ENCODE measurements around the gene PCYT2. TPM values are rescaled to one million over a fixed set of nuclear protein-coding genes. Genes with fewer than 3 reads are reported as not detected.
A peak's percentile ranks its signal among the peaks of the same experiment; 100 is the strongest.

PCYT2 gene
- total RNA-seq, 6 experiments from 2014 or later, result 63.5 to 103 (median 89.3) TPM

- DNase-seq (no peak), ATAC-seq (no peak)
- H3K36me3 ChIP-seq, result peaks cover 4 to 32% (median 10%) of the 10 kb centered on the region in 4 donors
- intact Hi-C loops (cut with DNase I), result loop anchor here in 1 of 2 donors (10.0 kb wide), 1 partner anchor 126 kb away; no protein-coding TSS in a partner anchor
- H3K27ac ChIP-seq, result no peak overlapping the region
- H3K4me3 ChIP-seq, result no peak overlapping the region
- H3K9me3 ChIP-seq, result no peaks in the 10 kb centered on the region
- TF ChIP-seq CTCF (IDR thresholded peaks at IDR 0.05) (no peak), POLR2A (IDR thresholded peaks at IDR 0.05) (no peak)
- 87% methylated on average over 18 of the region's 44 CpGs for WGBS (ENCODE audit: insufficient coverage, low coverage, low lambda C conversion rate, missing lambda C conversion rate)
- H3K4me1 ChIP-seq, result peaks cover 0 to 19% (median 5%) of the 10 kb centered on the region in 4 donors
- H3K27me3 ChIP-seq, result no peaks in the 10 kb centered on the region
Observed at GRCh38 chr17:81888105-81888987, 22.9 kb downstream of the PCYT2 start.

DNA sequence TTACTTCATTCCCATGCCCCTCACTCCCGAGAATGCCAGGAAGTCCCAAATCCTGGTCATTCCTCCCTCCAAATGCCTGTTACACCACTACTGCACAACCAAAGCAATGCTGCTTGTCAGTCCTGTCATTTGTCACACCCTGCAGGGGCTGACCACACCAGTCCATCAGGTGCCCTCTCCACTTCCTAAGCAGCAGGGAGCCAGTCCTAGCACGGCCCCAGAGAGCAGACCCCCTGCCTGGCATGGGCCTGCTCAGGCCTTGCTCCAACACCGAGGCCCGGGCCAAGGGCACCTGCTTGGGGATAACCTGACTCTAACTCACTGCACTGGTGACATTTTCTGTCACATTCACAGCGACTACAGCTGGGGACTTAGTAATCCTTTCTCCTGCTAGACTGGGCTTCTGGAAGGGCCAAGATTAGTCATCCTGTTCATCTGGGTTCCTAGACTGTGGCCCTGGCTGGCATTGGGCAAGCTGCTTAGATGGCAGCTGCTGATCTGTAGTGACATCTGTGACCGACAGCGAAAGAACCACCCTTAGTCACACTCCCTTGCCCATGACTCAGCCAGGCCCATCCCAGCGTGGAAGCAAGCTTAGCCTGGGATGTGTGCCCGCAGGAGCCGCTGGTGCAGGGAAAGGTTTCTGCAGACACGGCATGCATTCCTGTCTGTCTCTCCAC, 25.2 kb downstream of the PCYT2 start:
- H3K36me3 ChIP-seq, result peaks cover 4 to 43% (median 10%) of the 10 kb centered on the region in 4 donors
- ATAC-seq, result peak in 1 of 4 donors; percentile 17
- 80% methylated on average over 1 of the region's 11 CpGs for WGBS (ENCODE audit: insufficient coverage, low coverage, low lambda C conversion rate, missing lambda C conversion rate)
- no peaks in the 10 kb centered on the region for H3K27me3 ChIP-seq
- H3K9me3 ChIP-seq, result no peaks in the 10 kb centered on the region
- peaks cover 0 to 12% (median 5%) of the 10 kb centered on the region in 4 donors for H3K4me1 ChIP-seq
- no peak for TF ChIP-seq POLR2A (IDR thresholded peaks at IDR 0.05)
- no peak for TF ChIP-seq CTCF (IDR thresholded peaks at IDR 0.05)
- intact Hi-C loops (cut with DNase I), result loop anchor here in 1 of 2 donors (10.0 kb wide), 1 partner anchor 129 kb away; no protein-coding TSS in a partner anchor
- no peak overlapping the region for H3K27ac ChIP-seq
- no peak overlapping the region for H3K4me3 ChIP-seq
- no peak for DNase-seq

DNA sequence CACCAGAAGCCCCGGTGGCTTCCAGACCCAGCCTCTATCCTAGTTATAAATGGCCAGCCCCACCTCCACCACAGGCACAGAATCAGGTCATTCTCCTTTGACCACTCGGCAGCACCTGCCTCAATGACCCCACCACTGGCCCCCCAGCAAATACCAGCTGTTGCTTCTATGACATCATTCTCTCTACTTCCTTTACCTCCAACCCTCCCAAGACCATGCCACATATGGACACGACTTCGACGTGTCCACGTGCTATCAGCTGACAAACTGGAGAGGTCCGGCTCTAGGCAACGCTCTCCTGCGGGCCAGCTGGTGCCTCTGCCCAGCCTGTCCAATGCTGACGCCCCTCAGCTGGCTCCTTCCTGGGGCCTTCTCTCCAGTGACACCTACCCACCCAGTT, 25.7 kb downstream of the PCYT2 start:
- no peak overlapping the region for H3K4me3 ChIP-seq
- no peaks in the 10 kb centered on the region for H3K9me3 ChIP-seq
- intact Hi-C loops (cut with DNase I), result loop anchor here in 1 of 2 donors (10.0 kb wide), 1 partner anchor 129 kb away; no protein-coding TSS in a partner anchor
- H3K27me3 ChIP-seq, result no peaks in the 10 kb centered on the region
- 90% methylated on average over 7 of the region's 10 CpGs for WGBS (ENCODE audit: insufficient coverage, low coverage, low lambda C conversion rate, missing lambda C conversion rate)
- no peak overlapping the region for H3K27ac ChIP-seq
- TF ChIP-seq POLR2A (IDR thresholded peaks at IDR 0.05), result no peak
- TF ChIP-seq CTCF (IDR thresholded peaks at IDR 0.05), result no peak
- ATAC-seq (no peak), DNase-seq (no peak)
- H3K4me1 ChIP-seq, result peaks cover 0 to 8% (median 4%) of the 10 kb centered on the region in 4 donors
- H3K36me3 ChIP-seq, result peaks cover 4 to 43% (median 10%) of the 10 kb centered on the region in 4 donors

DNA sequence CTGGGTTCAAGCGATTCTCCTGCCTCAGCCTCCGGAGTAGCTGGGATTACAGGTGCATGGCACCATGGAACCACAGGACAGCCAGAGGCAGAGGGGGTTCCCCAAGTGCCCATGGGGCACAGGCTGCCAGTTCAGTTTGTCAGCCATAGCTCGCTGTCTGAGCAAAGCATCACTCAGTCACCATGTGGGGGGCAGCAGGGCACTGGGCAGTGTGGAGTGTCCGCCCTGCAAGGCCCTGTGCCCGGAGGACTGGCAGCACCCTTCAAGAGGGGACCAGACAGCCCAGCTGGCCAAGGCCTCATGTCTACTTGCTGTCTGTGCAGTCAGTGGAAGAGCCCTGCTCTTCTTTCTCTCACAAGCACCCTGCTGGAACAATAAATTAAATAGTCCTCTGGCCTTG, 26.2 kb downstream of the PCYT2 start:
- WGBS (ENCODE audit: insufficient coverage, low coverage, low lambda C conversion rate, missing lambda C conversion rate), result no CpG with 5 or more reads among the region's 5 CpGs
- TF ChIP-seq CTCF (IDR thresholded peaks at IDR 0.05) (no peak), POLR2A (IDR thresholded peaks at IDR 0.05) (no peak)
- peaks cover 0 to 3% (median 1%) of the 10 kb centered on the region in 4 donors for H3K4me1 ChIP-seq
- intact Hi-C loops (cut with DNase I), result loop anchor here in 1 of 2 donors (10.0 kb wide), 1 partner anchor 130 kb away; no protein-coding TSS in a partner anchor
- no peak overlapping the region for H3K27ac ChIP-seq
- H3K36me3 ChIP-seq, result peaks cover 4 to 43% (median 10%) of the 10 kb centered on the region in 4 donors
- no peaks in the 10 kb centered on the region for H3K27me3 ChIP-seq
- no peaks in the 10 kb centered on the region for H3K9me3 ChIP-seq
- no peak for DNase-seq
- no peak overlapping the region for H3K4me3 ChIP-seq
- ATAC-seq, result peak in 1 of 4 donors; percentile 7

Measured in right lobe of liver (tissue), 6 donors.